OCI-LY7 (cell line): ENCODE data around the gene SNAP91. TPM values are rescaled to one million over a fixed set of nuclear protein-coding genes. Genes with fewer than 3 reads are reported as not detected.

Experiments used
- BruUV-seq: library from RNA; stranded (reverse); fragments of 400-500 nt; replicated peaks from 2 replicates; lab custom pipeline; 2021; lab: Mats Ljungman, UMichigan
- CTCF ChIA-PET: fragments of 300-600 bp; sonication (Branson Sonifier 250); formaldehyde crosslinking; loops from one replicate; lab custom pipeline; 2022; ENCODE audit warnings: antibody characterized with exemption; ENCODE audit not compliant: unreplicated experiment; lab: Charles Lee
- POLR2A ChIA-PET: fragments of 300-600 bp; sonication (Branson Sonifier 250); formaldehyde crosslinking; loops from one replicate; lab custom pipeline; 2022; ENCODE audit warnings: antibody characterized with exemption; lab: Charles Lee
- DNase-seq: peaks from one replicate; pipeline ENCODE4 v3.0.0-alpha.2; 2015; ENCODE audit warnings: low spot score
- H2AFZ ChIP-seq: fragments of 200-600 bp; sonication (generic), shearing (Covaris generic); 2 replicates; pipeline ENCODE4 v1.6.1; 2014; ENCODE audit warnings: mild to moderate bottlenecking, antibody characterized with exemption, low read length, moderate library complexity
- H3K27ac ChIP-seq: fragments of 200-600 bp; sonication (generic); 2 replicates; pipeline ENCODE4 v1.5.1; 2014; ENCODE audit warnings: mixed run types, low read depth, mild to moderate bottlenecking, moderate library complexity, low read length, inconsistent platforms; ENCODE audit not compliant: poor library complexity, severe bottlenecking
- H3K36me3 ChIP-seq: fragments of 200-600 bp; sonication (generic); 2 replicates; pipeline ENCODE4 v1.6.1; 2014; ENCODE audit warnings: mild to moderate bottlenecking, antibody characterized with exemption, low read length, moderate library complexity, mixed read lengths; ENCODE audit not compliant: insufficient read depth
- H3K4me1 ChIP-seq: fragments of 200-600 bp; sonication (generic); 2 replicates; pipeline ENCODE4 v1.5.1; 2014; ENCODE audit warnings: mild to moderate bottlenecking, low read length; ENCODE audit not compliant: insufficient read depth, poor library complexity, severe bottlenecking
- H3K4me2 ChIP-seq: fragments of 200-600 bp; sonication (generic); 2 replicates; pipeline ENCODE4 v1.6.1; 2014; ENCODE audit warnings: mild to moderate bottlenecking, low read length
- H3K4me3 ChIP-seq: fragments of 200-600 bp; sonication (generic); 2 replicates; pipeline ENCODE4 v1.5.1; 2014; ENCODE audit warnings: mild to moderate bottlenecking, low read depth, low read length; ENCODE audit not compliant: poor library complexity, severe bottlenecking
- H3K79me2 ChIP-seq: fragments of 200-600 bp; sonication (generic); 2 replicates; pipeline ENCODE4 v1.6.1; 2016; ENCODE audit warnings: low read depth, mild to moderate bottlenecking, low read length, moderate library complexity, mixed read lengths; ENCODE audit not compliant: insufficient read depth
- H3K9me2 ChIP-seq: fragments of 200-600 bp; sonication (generic); 2 replicates; pipeline ENCODE4 v1.6.1; 2016; ENCODE audit warnings: mild to moderate bottlenecking, low read length, mixed read lengths; ENCODE audit not compliant: insufficient read depth
- H3K9me3 ChIP-seq: fragments of 200-600 bp; sonication (generic); 2 replicates; pipeline ENCODE4 v1.6.1; 2014; ENCODE audit warnings: mild to moderate bottlenecking, mixed run types, low read length, mixed read lengths
- H4K20me1 ChIP-seq: fragments of 200-600 bp; sonication (generic); 2 replicates; pipeline ENCODE4 v1.6.1; 2014; ENCODE audit warnings: mild to moderate bottlenecking, antibody characterized with exemption, low read length, moderate library complexity, mixed read lengths; ENCODE audit not compliant: insufficient read depth
- EZH2phosphoT487 ChIP-seq: fragments of 200-600 bp; sonication (generic); IDR thresholded peaks from 2 replicates; pipeline ENCODE4 v1.6.1; 2018; ENCODE audit warnings: low read depth, borderline replicate concordance, mild to moderate bottlenecking, mixed run types, antibody characterized with exemption, low read length, moderate library complexity, mixed read lengths
- intact Hi-C: fragments of 100-400 bp; cut with micrococcal nuclease; formaldehyde crosslinking; loops from one replicate; pipeline ENCODE4 v1.10.0; 2022; ENCODE audit not compliant: unreplicated experiment
- total RNA-seq, 2 experiments: library from RNA; depleted of rRNA in 1 of 2; stranded (reverse); fragments of >200 nt in 1 of 2; shearing (Covaris generic) in 1 of 2; gene quantifications; 2 replicates each; pipeline ENCODE4 v1.2.3, GENCODE V29; 2014 to 2022
- TF ChIP-seq, protein P1 (sequence below): fragments of 200-600 bp; sonication (generic); conservative IDR thresholded peaks from 2 replicates; pipeline ENCODE4 v1.5.1; 2014; ENCODE audit warnings: mild to moderate bottlenecking, antibody characterized with exemption, low read length, moderate library complexity, mixed read lengths

The SNAP91 gene
- total RNA-seq, 2 experiments from 2014 or later, result not detected

DNA sequence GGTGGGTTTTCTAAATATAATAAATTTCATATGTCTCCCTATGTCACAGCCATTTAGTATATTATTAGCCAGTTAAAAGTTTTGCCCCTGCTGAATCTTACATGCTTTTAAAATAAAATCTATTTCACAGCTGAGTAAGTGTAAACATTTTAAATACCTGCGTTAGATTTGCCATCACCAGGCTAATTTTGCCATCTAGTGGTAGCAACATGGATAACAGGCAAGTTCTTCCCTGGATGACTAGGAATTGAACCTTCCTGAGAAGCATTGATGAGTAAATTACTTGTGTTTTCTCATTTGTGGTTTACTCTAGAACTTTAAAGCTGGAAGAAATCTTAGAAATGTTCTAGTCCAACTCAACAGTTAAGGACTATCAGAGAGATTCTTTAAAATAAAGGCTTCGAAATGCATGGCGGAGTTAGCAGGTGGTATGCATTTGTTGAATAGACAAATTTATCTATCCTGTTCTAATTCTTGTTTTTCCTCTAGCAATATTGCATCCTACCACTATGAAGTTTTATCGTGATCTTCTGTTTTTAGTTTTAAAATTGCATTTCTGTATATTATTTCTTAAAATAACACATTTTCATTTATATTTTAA, 193.9 kb downstream of the SNAP91 start:
- Histone ChIP-seq H2AFZ (no peak overlapping the region), H3K36me3 (no peaks in the 10 kb centered on the region), H3K27ac (no peak overlapping the region), H4K20me1 (no peaks in the 10 kb centered on the region), H3K4me2 (no peak overlapping the region), H3K9me2 (no peaks in the 10 kb centered on the region), H3K79me2 (no peaks in the 10 kb centered on the region), H3K4me1 (no peaks in the 10 kb centered on the region), H3K4me3 (no peak overlapping the region), H3K9me3 (no peaks in the 10 kb centered on the region)
- no TSS peak for BruUV-seq
- intact Hi-C loops, result loop anchor here (1.0 to 10.0 kb wide), 3 partner anchors 293 to 1240 kb away; partner anchors contain the start of gene DOP1A
- POLR2A ChIA-PET, result interaction anchor here (0.7 to 1.1 kb wide), 2 partner anchors 9 to 13 kb away, joined by 3 to 4 read pairs; no protein-coding TSS in a partner anchor
- DNase-seq, result peak; percentile 50
- CTCF ChIA-PET, result no interaction called here
- TF ChIP-seq, protein P1, sequence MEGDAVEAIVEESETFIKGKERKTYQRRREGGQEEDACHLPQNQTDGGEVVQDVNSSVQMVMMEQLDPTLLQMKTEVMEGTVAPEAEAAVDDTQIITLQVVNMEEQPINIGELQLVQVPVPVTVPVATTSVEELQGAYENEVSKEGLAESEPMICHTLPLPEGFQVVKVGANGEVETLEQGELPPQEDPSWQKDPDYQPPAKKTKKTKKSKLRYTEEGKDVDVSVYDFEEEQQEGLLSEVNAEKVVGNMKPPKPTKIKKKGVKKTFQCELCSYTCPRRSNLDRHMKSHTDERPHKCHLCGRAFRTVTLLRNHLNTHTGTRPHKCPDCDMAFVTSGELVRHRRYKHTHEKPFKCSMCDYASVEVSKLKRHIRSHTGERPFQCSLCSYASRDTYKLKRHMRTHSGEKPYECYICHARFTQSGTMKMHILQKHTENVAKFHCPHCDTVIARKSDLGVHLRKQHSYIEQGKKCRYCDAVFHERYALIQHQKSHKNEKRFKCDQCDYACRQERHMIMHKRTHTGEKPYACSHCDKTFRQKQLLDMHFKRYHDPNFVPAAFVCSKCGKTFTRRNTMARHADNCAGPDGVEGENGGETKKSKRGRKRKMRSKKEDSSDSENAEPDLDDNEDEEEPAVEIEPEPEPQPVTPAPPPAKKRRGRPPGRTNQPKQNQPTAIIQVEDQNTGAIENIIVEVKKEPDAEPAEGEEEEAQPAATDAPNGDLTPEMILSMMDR, result peak; percentile 91
- no peak for TF ChIP-seq EZH2phosphoT487

DNA sequence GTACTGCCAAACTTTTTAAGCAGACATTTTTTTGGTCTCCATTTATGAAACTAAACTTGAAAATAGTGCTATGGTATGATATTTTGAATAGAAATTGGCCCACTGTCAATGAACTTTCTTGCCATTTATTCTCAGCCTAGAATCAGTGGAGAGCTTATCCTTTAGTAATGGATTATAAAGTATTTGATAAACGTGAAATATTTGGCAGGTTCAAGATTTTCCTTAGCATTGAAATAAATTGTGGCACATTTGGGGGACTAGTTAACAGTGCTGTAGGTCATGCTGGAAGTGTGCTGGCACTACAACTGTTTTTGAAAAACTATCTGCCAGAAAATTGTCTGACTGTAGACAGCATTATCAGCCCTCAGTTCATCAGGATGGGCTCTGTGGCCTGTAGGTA, 194.4 kb downstream of the SNAP91 start:
- POLR2A ChIA-PET, result interaction anchor here (0.9 to 1.1 kb wide), 2 partner anchors 8 to 285 kb away, joined by 3 to 4 read pairs; no protein-coding TSS in a partner anchor
- intact Hi-C loops, result loop anchor here (2.0 to 10.0 kb wide), 2 partner anchors 448 to 1240 kb away; partner anchors contain the start of gene DOP1A
- Histone ChIP-seq H3K27ac (no peak overlapping the region), H3K4me2 (no peak overlapping the region), H4K20me1 (no peaks in the 10 kb centered on the region), H3K9me3 (no peaks in the 10 kb centered on the region), H3K79me2 (no peaks in the 10 kb centered on the region), H3K4me3 (no peak overlapping the region), H3K4me1 (no peaks in the 10 kb centered on the region), H3K9me2 (no peaks in the 10 kb centered on the region), H2AFZ (no peak overlapping the region), H3K36me3 (no peaks in the 10 kb centered on the region)
- TF ChIP-seq, protein P1, result no peak
- no peak for TF ChIP-seq EZH2phosphoT487
- BruUV-seq, result no TSS peak
- no peak for DNase-seq
- CTCF ChIA-PET, result interaction anchor here (2.0 kb wide), 1 partner anchor 292 kb away, joined by 11 read pairs; no protein-coding TSS in a partner anchor
